GM12801 (cell line): ENCODE results near the gene DNAJA4.

Source experiments
- CTCF ChIP-seq: IDR thresholded peaks from one replicate; pipeline ENCODE4 v1.5.1; 2011; ENCODE audit warnings: control low read depth; ENCODE audit not compliant: insufficient read length; ENCODE audit errors: extremely low read depth

The DNAJA4 gene

GRCh38 chr15:78225783-78226541, 38.4 kb upstream of the DNAJA4 start:
- TF ChIP-seq CTCF, result no peak

- TF ChIP-seq CTCF, result no peak
Measured at GRCh38 chr15:78228356-78228996, 35.9 kb upstream of the DNAJA4 start.

- TF ChIP-seq CTCF, result no peak
Measured at GRCh38 chr15:78229431-78230406, 34.6 kb upstream of the DNAJA4 start.

GRCh38 chr15:78232951-78233350, 31.4 kb upstream of the DNAJA4 start:
- TF ChIP-seq CTCF, result no peak

- no peak for TF ChIP-seq CTCF
Measured at GRCh38 chr15:78233496-78233895, 30.9 kb upstream of the DNAJA4 start.

- no peak for TF ChIP-seq CTCF
Measured at GRCh38 chr15:78234515-78235040, 29.8 kb upstream of the DNAJA4 start, which contains the start of gene ACSBG1. Gene ACSBG1 (minus strand): TSS chr15:78234565. CDS start chr15:78234501, 64 bp downstream.

GRCh38 chr15:78236491-78236890, 27.9 kb upstream of the DNAJA4 start:
- no peak for TF ChIP-seq CTCF
